H1 (cell line): Measurements from ENCODE around the gene BUD23. TPM values are rescaled to one million over a fixed set of nuclear protein-coding genes. Genes with fewer than 3 reads are reported as not detected.
A peak's percentile ranks its signal among the peaks of the same experiment; 100 is the strongest.

ENCODE experiments used
- CHD7 ChIP-seq: fragments of 300-600 bp; sonication (generic); IDR thresholded peaks from 2 replicates; pipeline ENCODE4 v1.7.1; 2012; ENCODE audit warnings: low read length, moderate library complexity, mild to moderate bottlenecking, inconsistent platforms; ENCODE audit not compliant: insufficient replicate concordance
- CREB1 ChIP-seq: IDR thresholded peaks from 2 replicates; pipeline ENCODE4 v1.6.1; 2012; ENCODE audit warnings: inconsistent platforms
- EGR1 ChIP-seq: IDR thresholded peaks from 2 replicates; pipeline ENCODE4 v1.6.1; 2011; ENCODE audit warnings: low read depth, low read length, borderline replicate concordance
- JUN ChIP-seq: IDR thresholded peaks from 2 replicates; pipeline ENCODE4 v1.6.1; 2011; ENCODE audit warnings: low read depth, mild to moderate bottlenecking, improper control_type of control experiment, low read length
- MAFK ChIP-seq: IDR thresholded peaks from 2 replicates; pipeline ENCODE4 v1.6.1; 2012; ENCODE audit warnings: low read depth, mild to moderate bottlenecking, improper control_type of control experiment, low read length
- MAX ChIP-seq: IDR thresholded peaks from 2 replicates; pipeline ENCODE4 v1.6.1; 2012; ENCODE audit warnings: inconsistent platforms
- NANOG ChIP-seq: IDR thresholded peaks from 2 replicates; pipeline ENCODE4 v1.6.1; 2011; ENCODE audit warnings: low read length, low read depth, mild to moderate bottlenecking, inconsistent platforms; ENCODE audit not compliant: insufficient read depth, poor library complexity, severe bottlenecking
- POLR2AphosphoS5 ChIP-seq: IDR thresholded peaks from 2 replicates; pipeline ENCODE4 v1.6.1; 2011; ENCODE audit warnings: low read depth, low read length
- SP4 ChIP-seq: IDR thresholded peaks from 2 replicates; pipeline ENCODE4 v1.6.1; 2012; ENCODE audit warnings: low read length, inconsistent platforms
- TCF12 ChIP-seq: IDR thresholded peaks from 2 replicates; pipeline ENCODE4 v1.6.1; 2011; ENCODE audit warnings: low read depth, mild to moderate bottlenecking, low read length
- TEAD4 ChIP-seq: IDR thresholded peaks from 2 replicates; pipeline ENCODE4 v1.6.1; 2012; ENCODE audit warnings: low read depth, low read length, inconsistent platforms, mixed read lengths
- polyA plus RNA-seq, 7 experiments: library from polyadenylated mRNA; depleted of rRNA in 3 of 7; stranded (reverse) in 5 of 7; unstranded in 2 of 7; fragments of >200 nt in 5 of 7; fragments of 200-250 nt in 2 of 7; gene quantifications; 1 replicate in 5 of 7; 2 replicates in 1 of 7; 4 replicates in 1 of 7; pipeline versions ENCODE4 v1.2.1 to v1.2.3, GENCODE V29; 2011 to 2013; ENCODE audit warnings: missing spikeins in 2 of 7, mixed read lengths in 2 of 7
- total RNA-seq: library from RNA; stranded (reverse); fragmentation: NEBNext Ultra II Directional; extraction: Animal tissue kit (Norgen Biotek cat#: 25700); gene quantifications from 2 replicates; pipeline ENCODE4 v1.2.1, GENCODE V29; 2021

The BUD23 gene
- total and polyA plus RNA-seq, 2 of the 8 experiments (the other 6 are each of a cell fraction or from before 2014, with no cell fraction given): 72.3 to 78.4 TPM

GRCh38 chr7:73738612-73739386, 55.4 kb downstream of the BUD23 start, which contains the start of gene ABHD11 (continued):
- no peak for TF ChIP-seq CHD7
- no peak; the same call in 1 of the 2 replicates for TF ChIP-seq MAX
- TF ChIP-seq SP4: no peak
- peak; percentile 76 for TF ChIP-seq CREB1
- TF ChIP-seq JUN: 0 out of 2 replicates have a peak, but pooled peaks have one; percentile 30
- peak; percentile 96 for TF ChIP-seq TCF12
- TF ChIP-seq EGR1: no peak; the same call in 1 of the 2 replicates
- TF ChIP-seq POLR2AphosphoS5: peak; percentile 92
- no peak for TF ChIP-seq NANOG
- TF ChIP-seq MAFK: no peak
- TF ChIP-seq TEAD4: peak; percentile 52; the same call in 1 of the 2 replicates
